SU-DHL-6 (cell line): ENCODE results near the gene MTF1.

Source experiments
- H2AFZ ChIP-seq: fragments of 200-600 bp; sonication (generic); 2 replicates; pipeline ENCODE4 v1.6.1; 2014; ENCODE audit warnings: low read depth, mild to moderate bottlenecking, moderate library complexity, mixed read lengths, antibody characterized with exemption, low read length; ENCODE audit not compliant: severe bottlenecking
- H3F3A ChIP-seq: fragments of 200-600 bp; shearing (Covaris generic); 2 replicates; pipeline ENCODE4 v1.6.0; 2016; ENCODE audit warnings: antibody characterized with exemption, mild to moderate bottlenecking; ENCODE audit not compliant: insufficient read depth
- H3K27ac ChIP-seq: fragments of 200-600 bp; sonication (generic); 2 replicates; pipeline ENCODE4 v1.5.1; 2016; ENCODE audit warnings: low read depth, mild to moderate bottlenecking, low read length, moderate library complexity, mixed read lengths
- H3K27me3 ChIP-seq: fragments of 200-600 bp; sonication (generic), shearing (Covaris generic); 2 replicates; pipeline ENCODE4 v1.6.0; 2014; ENCODE audit warnings: mild to moderate bottlenecking, low read length
- H3K36me3 ChIP-seq: fragments of 200-600 bp; sonication (generic); 2 replicates; pipeline ENCODE4 v1.6.1; 2014; ENCODE audit warnings: mild to moderate bottlenecking, low read length, mixed read lengths
- H3K4me2 ChIP-seq: fragments of 300-600, 200-600 bp; shearing (Covaris generic), sonication (generic); 2 replicates; pipeline ENCODE4 v1.6.0; 2014; ENCODE audit warnings: low read length, low read depth, mild to moderate bottlenecking; ENCODE audit not compliant: poor library complexity, severe bottlenecking
- H3K4me3 ChIP-seq: fragments of 200-600 bp; sonication (generic); 2 replicates; pipeline ENCODE4 v1.5.1; 2014; ENCODE audit warnings: antibody characterized with exemption, low read length, mild to moderate bottlenecking, mixed read lengths; ENCODE audit not compliant: insufficient read depth, poor library complexity, severe bottlenecking
- H3K79me2 ChIP-seq: fragments of 200-600 bp; sonication (generic); 2 replicates; pipeline ENCODE4 v1.6.1; 2014; ENCODE audit warnings: mild to moderate bottlenecking, low read length, moderate library complexity; ENCODE audit not compliant: insufficient read depth
- H3K9ac ChIP-seq: fragments of 200-600 bp; sonication (generic); 2 replicates; pipeline ENCODE4 v1.7.0; 2014; ENCODE audit warnings: mild to moderate bottlenecking, low read length
- H3K9me2 ChIP-seq: fragments of 200-600 bp; sonication (generic); replicated peaks from 2 replicates; pipeline ENCODE4 v1.6.1; 2014; ENCODE audit warnings: low read length; ENCODE audit not compliant: insufficient read depth
- H3K9me3 ChIP-seq: fragments of 200-600 bp; sonication (generic); 2 replicates; pipeline ENCODE4 v1.6.1; 2014; ENCODE audit warnings: low read length, mixed read lengths; ENCODE audit not compliant: insufficient read depth
- H4K20me1 ChIP-seq: fragments of 200-600 bp; sonication (generic); 2 replicates; pipeline ENCODE4 v1.6.1; 2014; ENCODE audit warnings: low read depth, mild to moderate bottlenecking, antibody characterized with exemption, low read length, moderate library complexity, mixed read lengths
- CTCF ChIP-seq: fragments of 200-600 bp; sonication (generic); IDR thresholded peaks from one replicate; pipeline ENCODE4 v1.5.1; 2017; ENCODE audit warnings: antibody characterized with exemption, mild to moderate bottlenecking, low read length, moderate library complexity; ENCODE audit not compliant: insufficient read depth, poor library complexity, severe bottlenecking
- EZH2phosphoT487 ChIP-seq: fragments of 200-600 bp; sonication (generic), shearing (Covaris generic); conservative IDR thresholded peaks from 2 replicates; pipeline ENCODE4 v1.6.1; 2018; ENCODE audit warnings: mild to moderate bottlenecking, antibody characterized with exemption, low read length, moderate library complexity, mixed read lengths

Gene MTF1

GRCh38 chr1:37793773-37794371, 65.5 kb downstream of the MTF1 start, which contains the start of gene MANEAL:
Gene MANEAL (plus strand): TSS chr1:37793847. CDS start chr1:37794183, 336 bp downstream.
- Histone ChIP-seq H3K9me2 (no peaks in the 10 kb centered on the region), H3K79me2 (peaks cover 6% of the 10 kb centered on the region), H2AFZ (peak within 1 kb of the TSS; percentile 91), H3K27ac (peak within 1 kb of the TSS; percentile 41; the same call in 1 of the 2 replicates), H3K4me2 (peak within 1 kb of the TSS; percentile 90), H3K4me3 (peak within 1 kb of the TSS; percentile 76), H3F3A (no peaks in the 10 kb centered on the region), H3K36me3 (no peaks in the 10 kb centered on the region), H4K20me1 (no peaks in the 10 kb centered on the region), H3K27me3 (no peaks in the 10 kb centered on the region), H3K9ac (peak within 1 kb of the TSS; percentile 86), H3K9me3 (no peaks in the 10 kb centered on the region)
- no peak for TF ChIP-seq CTCF
- TF ChIP-seq EZH2phosphoT487, result no peak

- Histone ChIP-seq H3K9me3 (no peaks in the 10 kb centered on the region), H3K27me3 (no peaks in the 10 kb centered on the region), H3K9me2 (no peaks in the 10 kb centered on the region), H3K27ac (no peak overlapping the region), H3F3A (no peaks in the 10 kb centered on the region), H3K79me2 (peaks cover 6% of the 10 kb centered on the region), H3K9ac (peak overlapping the region; percentile 86; the same call in 1 of the 2 replicates), H3K4me3 (no peak overlapping the region), H3K36me3 (no peaks in the 10 kb centered on the region), H4K20me1 (no peaks in the 10 kb centered on the region), H3K4me2 (peak overlapping the region; percentile 90), H2AFZ (peak overlapping the region; percentile 47)
- TF ChIP-seq EZH2phosphoT487 (no peak), CTCF (no peak)
These were observed 66.3 kb downstream of the MTF1 start for GRCh38 chr1:37792943-37793686.

GRCh38 chr1:37782491-37782890, 76.9 kb downstream of the MTF1 start:
- H3K9ac ChIP-seq, result no peak overlapping the region
- no peak overlapping the region for H3K4me2 ChIP-seq
- H3F3A ChIP-seq, result no peaks in the 10 kb centered on the region
- H4K20me1 ChIP-seq, result no peaks in the 10 kb centered on the region
- no peaks in the 10 kb centered on the region for H3K79me2 ChIP-seq
- no peaks in the 10 kb centered on the region for H3K9me2 ChIP-seq
- H3K27me3 ChIP-seq, result no peaks in the 10 kb centered on the region
- H3K4me3 ChIP-seq, result no peak overlapping the region
- no peak overlapping the region for H3K27ac ChIP-seq
- no peak overlapping the region for H2AFZ ChIP-seq
- no peaks in the 10 kb centered on the region for H3K36me3 ChIP-seq
- H3K9me3 ChIP-seq, result no peaks in the 10 kb centered on the region
- TF ChIP-seq CTCF (no peak), EZH2phosphoT487 (no peak)
